DND-41 (cell line): ENCODE data around the gene SHC4.

ENCODE experiments used
- ATAC-seq: fragments of 200-7000 bp; cut with Tn5 transposase; 3 replicates; pipeline ENCODE4 v1.9.1; 2021; ENCODE audit warnings: low read depth; ENCODE audit not compliant: insufficient read depth
- DNase-seq: peaks from one replicate; pipeline ENCODE4 v3.0.0-alpha.2; 2020
- H2AFZ ChIP-seq: 2 replicates; pipeline ENCODE4 v1.6.0; 2012; ENCODE audit warnings: low read depth, low read length
- H3K27ac ChIP-seq: 2 replicates; pipeline ENCODE4 v1.5.1; 2012; ENCODE audit warnings: low read length, inconsistent platforms
- H3K27me3 ChIP-seq: fragments of 200-600 bp; sonication (generic); 2 replicates; pipeline ENCODE4 v1.6.0; 2012; ENCODE audit warnings: low read length, mild to moderate bottlenecking, inconsistent platforms; ENCODE audit not compliant: insufficient read depth, poor library complexity
- H3K36me3 ChIP-seq: 2 replicates; pipeline ENCODE4 v1.5.1; 2012; ENCODE audit warnings: low read length, inconsistent platforms; ENCODE audit not compliant: insufficient read depth
- H3K4me1 ChIP-seq: 2 replicates; pipeline ENCODE4 v1.5.1; 2012; ENCODE audit warnings: mild to moderate bottlenecking, low read length; ENCODE audit not compliant: insufficient read depth
- H3K4me2 ChIP-seq: 2 replicates; pipeline ENCODE4 v1.6.0; 2012; ENCODE audit warnings: mild to moderate bottlenecking, moderate library complexity, low read length, inconsistent platforms; ENCODE audit not compliant: insufficient read depth
- H3K4me3 ChIP-seq, 2 experiments: fragments of 200-600 bp in 1 of 2; shearing (Covaris generic) in 1 of 2; 2 replicates each; pipeline ENCODE4 v1.5.1; 2012 to 2016; ENCODE audit warnings: inconsistent platforms in 2 of 2, low read length in 2 of 2, mild to moderate bottlenecking in 2 of 2, low read depth in 1 of 2, moderate library complexity in 1 of 2
- H3K79me2 ChIP-seq: 2 replicates; pipeline ENCODE4 v1.6.0; 2012; ENCODE audit warnings: low read length, inconsistent platforms; ENCODE audit not compliant: insufficient read depth
- H3K9ac ChIP-seq: 2 replicates; pipeline ENCODE4 v1.6.0; 2012; ENCODE audit warnings: low read depth, mild to moderate bottlenecking, inconsistent platforms, low read length, moderate library complexity
- H3K9me3 ChIP-seq: 2 replicates; pipeline ENCODE4 v1.5.1; 2012; ENCODE audit warnings: low read length, moderate library complexity, mild to moderate bottlenecking, inconsistent platforms; ENCODE audit not compliant: insufficient read depth, severe bottlenecking
- H4K20me1 ChIP-seq: 2 replicates; pipeline ENCODE4 v1.6.0; 2012; ENCODE audit warnings: low read length; ENCODE audit not compliant: insufficient read depth
- CTCF ChIP-seq: IDR thresholded peaks from 2 replicates; pipeline ENCODE4 v1.5.1; 2012; ENCODE audit warnings: borderline replicate concordance, low read length, moderate library complexity, mild to moderate bottlenecking; ENCODE audit not compliant: poor library complexity, severe bottlenecking; ENCODE audit errors: extremely low read depth
- EZH2 ChIP-seq: IDR thresholded peaks from 3 replicates; pipeline ENCODE4 v1.6.1; 2012; ENCODE audit warnings: borderline replicate concordance, low read depth, mild to moderate bottlenecking, moderate library complexity, low read length, inconsistent platforms; ENCODE audit not compliant: severe bottlenecking

SHC4 gene

GRCh38 chr15:48922046-48922445 is 41.7 kb downstream of the SHC4 start:
- Histone ChIP-seq H4K20me1 (no peaks in the 10 kb centered on the region), H3K79me2 (no peaks in the 10 kb centered on the region), H3K4me2 (no peak overlapping the region), H3K27ac (no peak overlapping the region), H3K36me3 (no peaks in the 10 kb centered on the region), H3K4me1 (no peaks in the 10 kb centered on the region; the same call in 1 of the 2 replicates), H3K9me3 (no peaks in the 10 kb centered on the region), H2AFZ (no peak overlapping the region), H3K9ac (no peak overlapping the region), H3K27me3 (no peaks in the 10 kb centered on the region), H3K4me3 (no peak overlapping the region)
- DNase-seq (no peak), ATAC-seq (no peak)
- TF ChIP-seq EZH2: no peak
- no peak for TF ChIP-seq CTCF

GRCh38 chr15:48916721-48917120 is 47.0 kb downstream of the SHC4 start:
- Histone ChIP-seq H3K79me2 (no peaks in the 10 kb centered on the region), H4K20me1 (no peaks in the 10 kb centered on the region), H3K4me2 (no peak overlapping the region), H3K4me1 (no peaks in the 10 kb centered on the region), H3K27ac (no peak overlapping the region), H3K9me3 (no peaks in the 10 kb centered on the region), H3K36me3 (no peaks in the 10 kb centered on the region), H3K4me3 (no peak overlapping the region), H3K27me3 (no peaks in the 10 kb centered on the region), H3K9ac (no peak overlapping the region), H2AFZ (no peak overlapping the region)
- no peak for ATAC-seq
- DNase-seq: no peak
- no peak for TF ChIP-seq EZH2
- no peak for TF ChIP-seq CTCF

- H3K9ac ChIP-seq: no peak overlapping the region
- H3K9me3 ChIP-seq: no peaks in the 10 kb centered on the region
- H3K4me2 ChIP-seq: no peak overlapping the region
- TF ChIP-seq CTCF: no peak
- no peak for TF ChIP-seq EZH2
- no peak overlapping the region for H2AFZ ChIP-seq
- no peaks in the 10 kb centered on the region for H3K27me3 ChIP-seq
- no peak overlapping the region for H3K4me3 ChIP-seq
- H3K79me2 ChIP-seq: no peaks in the 10 kb centered on the region
- no peaks in the 10 kb centered on the region for H3K36me3 ChIP-seq
- ATAC-seq: no peak
- no peak for DNase-seq
- H3K27ac ChIP-seq: no peak overlapping the region
- H4K20me1 ChIP-seq: no peaks in the 10 kb centered on the region
- H3K4me1 ChIP-seq: no peaks in the 10 kb centered on the region
These were observed 47.9 kb downstream of the SHC4 start for GRCh38 chr15:48915861-48916260.

GRCh38 chr15:48914717-48915116 is 49.0 kb downstream of the SHC4 start:
- no peaks in the 10 kb centered on the region for H3K79me2 ChIP-seq
- no peak overlapping the region for H3K9ac ChIP-seq
- H4K20me1 ChIP-seq: no peaks in the 10 kb centered on the region
- no peak for DNase-seq
- H3K27me3 ChIP-seq: no peaks in the 10 kb centered on the region
- H3K36me3 ChIP-seq: no peaks in the 10 kb centered on the region
- no peaks in the 10 kb centered on the region for H3K9me3 ChIP-seq
- H3K4me1 ChIP-seq: no peaks in the 10 kb centered on the region
- H2AFZ ChIP-seq: no peak overlapping the region
- H3K27ac ChIP-seq: no peak overlapping the region
- H3K4me2 ChIP-seq: no peak overlapping the region
- no peak for ATAC-seq
- TF ChIP-seq EZH2 (no peak), CTCF (peak; percentile 21)
- H3K4me3 ChIP-seq: no peak overlapping the region
